Neural cell (in vitro differentiated cells): ENCODE results near the gene PRCC. TPM values are rescaled to one million over a fixed set of nuclear protein-coding genes. Genes with fewer than 3 reads are reported as not detected.

Experiments
- H2AFZ ChIP-seq: fragments of 200-600, 300-800 bp; sonication (generic), shearing (Covaris generic); 2 replicates; pipeline ENCODE4 v1.6.0; 2014; ENCODE audit warnings: low read depth, mild to moderate bottlenecking, antibody characterized with exemption, low read length, moderate library complexity
- H3F3A ChIP-seq: fragments of 200-600 bp; shearing (Covaris generic); 2 replicates; pipeline ENCODE4 v1.6.1; 2016; ENCODE audit warnings: mild to moderate bottlenecking, moderate library complexity, mixed read lengths, antibody characterized with exemption, low read length; ENCODE audit not compliant: insufficient read depth, poor library complexity, severe bottlenecking
- H3K27ac ChIP-seq: fragments of 200-600, 300-800 bp; sonication (generic), shearing (Covaris generic); 2 replicates; pipeline ENCODE4 v1.5.1; 2014; ENCODE audit warnings: mild to moderate bottlenecking, low read length, moderate library complexity
- H3K27me3 ChIP-seq: fragments of 300-800, 200-600 bp; sonication (generic), shearing (Covaris generic); 2 replicates; pipeline ENCODE4 v1.6.0; 2014; ENCODE audit warnings: mild to moderate bottlenecking, low read depth, low read length, moderate library complexity; ENCODE audit not compliant: insufficient read depth
- H3K36me3 ChIP-seq: fragments of 300-800, 200-600 bp; sonication (generic), shearing (Covaris generic); 2 replicates; pipeline ENCODE4 v1.5.1; 2014; ENCODE audit warnings: mild to moderate bottlenecking, antibody characterized with exemption, low read length, moderate library complexity; ENCODE audit not compliant: insufficient read depth
- H3K4me2 ChIP-seq: fragments of 300-800, 200-600 bp; sonication (generic), shearing (Covaris generic); 2 replicates; pipeline ENCODE4 v1.6.0; 2014; ENCODE audit warnings: mild to moderate bottlenecking, low read length
- H3K4me3 ChIP-seq: fragments of 300-800, 200-600 bp; sonication (generic), shearing (Covaris generic); 2 replicates; pipeline ENCODE4 v1.5.1; 2014; ENCODE audit warnings: mild to moderate bottlenecking, low read length, moderate library complexity
- H3K79me2 ChIP-seq: fragments of 200-600 bp; shearing (Covaris generic); replicated peaks from 2 replicates; pipeline ENCODE4 v1.6.0; 2014; ENCODE audit warnings: mild to moderate bottlenecking, low read length, moderate library complexity; ENCODE audit not compliant: insufficient read depth
- H3K9ac ChIP-seq: fragments of 300-800, 200-600 bp; sonication (generic), shearing (Covaris generic); 2 replicates; pipeline ENCODE4 v1.6.1; 2016; ENCODE audit warnings: mild to moderate bottlenecking, low read length, mixed read lengths
- H3K9me2 ChIP-seq: fragments of 200-600 bp; shearing (Covaris generic); 2 replicates; pipeline ENCODE4 v1.6.1; 2016; ENCODE audit warnings: mild to moderate bottlenecking, low read length, mixed read lengths; ENCODE audit not compliant: insufficient read depth
- H3K9me3 ChIP-seq: fragments of 200-600, 300-800 bp; sonication (generic), shearing (Covaris generic); 2 replicates; pipeline ENCODE4 v1.6.1; 2016; ENCODE audit warnings: mild to moderate bottlenecking, mixed run types, low read length, moderate library complexity, mixed read lengths
- H4K20me1 ChIP-seq: fragments of 200-600 bp; shearing (Covaris generic); 2 replicates; pipeline ENCODE4 v1.6.1; 2016; ENCODE audit warnings: mild to moderate bottlenecking, mixed run types; ENCODE audit not compliant: insufficient read depth
- CTCF ChIP-seq: fragments of 450-650 bp; IDR thresholded peaks from 2 replicates; pipeline ENCODE4 v1.5.1; 2014; ENCODE audit warnings: antibody characterized with exemption, mild to moderate bottlenecking, moderate library complexity; ENCODE audit not compliant: poor library complexity, severe bottlenecking
- EP300 ChIP-seq: fragments of 450-650 bp; conservative IDR thresholded peaks from 2 replicates; pipeline ENCODE4 v1.6.1; 2014; ENCODE audit warnings: antibody characterized with exemption, mild to moderate bottlenecking, moderate library complexity; ENCODE audit not compliant: poor library complexity, severe bottlenecking
- EZH2 ChIP-seq: fragments of 200-600, 300-800 bp; shearing (Covaris generic), sonication (generic); IDR thresholded peaks from 2 replicates; pipeline ENCODE4 v1.6.1; 2014; ENCODE audit warnings: antibody characterized with exemption, low read length, borderline replicate concordance, mild to moderate bottlenecking; ENCODE audit not compliant: insufficient read depth, poor library complexity, severe bottlenecking
- MXI1 ChIP-seq: fragments of 450-650 bp; conservative IDR thresholded peaks from 2 replicates; pipeline ENCODE4 v1.6.1; 2014; ENCODE audit warnings: antibody characterized with exemption, mild to moderate bottlenecking; ENCODE audit not compliant: poor library complexity, severe bottlenecking
- POLR2AphosphoS5 ChIP-seq: IDR thresholded peaks from 2 replicates; pipeline ENCODE4 v1.6.1; 2012
- RAD21 ChIP-seq: fragments of 450-650 bp; conservative IDR thresholded peaks from 2 replicates; pipeline ENCODE4 v1.6.1; 2014; ENCODE audit warnings: antibody characterized with exemption, mild to moderate bottlenecking, moderate library complexity
- REST ChIP-seq: IDR thresholded peaks from 2 replicates; pipeline ENCODE4 v1.6.1; 2012; ENCODE audit warnings: borderline replicate concordance
- SMC3 ChIP-seq: fragments of 450-650 bp; conservative IDR thresholded peaks from 2 replicates; pipeline ENCODE4 v1.6.1; 2014; ENCODE audit warnings: antibody characterized with exemption, mild to moderate bottlenecking, moderate library complexity; ENCODE audit not compliant: poor library complexity
- TAF1 ChIP-seq: IDR thresholded peaks from 2 replicates; pipeline ENCODE4 v1.6.1; 2012; ENCODE audit warnings: low read depth
- polyA plus RNA-seq: library from polyadenylated mRNA; depleted of rRNA; stranded (reverse); fragments of >200 nt; gene quantifications from 2 replicates; pipeline ENCODE4 v1.2.3, GENCODE V29; 2014

PRCC gene
- polyA plus RNA-seq, 1 donor from 2014 or later, result 17.5 TPM

- TF ChIP-seq CTCF, result no peak
- no peak for TF ChIP-seq EP300
Measured at GRCh38 chr1:156733989-156734584, 33.2 kb upstream of the PRCC start (continued).

- no peaks in the 10 kb centered on the region for H3K36me3 ChIP-seq
- no peak overlapping the region for H2AFZ ChIP-seq
- no peak overlapping the region for H3K9ac ChIP-seq
- H3K79me2 ChIP-seq, result no peaks in the 10 kb centered on the region
- no peaks in the 10 kb centered on the region for H3K9me3 ChIP-seq
- TF ChIP-seq CTCF, result no peak
- no peak for TF ChIP-seq MXI1
- TF ChIP-seq REST, result no peak
- TF ChIP-seq EP300, result no peak
- TF ChIP-seq TAF1, result no peak
- TF ChIP-seq EZH2, result no peak
- no peak for TF ChIP-seq RAD21
- TF ChIP-seq POLR2AphosphoS5, result no peak
- TF ChIP-seq SMC3, result no peak
- H3F3A ChIP-seq, result no peaks in the 10 kb centered on the region
- H3K27me3 ChIP-seq, result no peaks in the 10 kb centered on the region
- no peaks in the 10 kb centered on the region for H4K20me1 ChIP-seq
- no peaks in the 10 kb centered on the region for H3K9me2 ChIP-seq
- H3K4me2 ChIP-seq, result no peak overlapping the region
- H3K27ac ChIP-seq, result no peak overlapping the region
- no peak overlapping the region for H3K4me3 ChIP-seq
Measured at GRCh38 chr1:156738407-156738806, 28.9 kb upstream of the PRCC start.
